HEK293 (cell line): ENCODE results near the gene THBD.
A peak's percentile ranks its signal among the peaks of the same experiment; 100 is the strongest.

Experiments
- CTCF ChIA-PET: fragments of 350-600 bp; formaldehyde crosslinking; extraction: SDS; loops from one replicate; lab custom pipeline; 2021; ENCODE audit warnings: antibody characterized with exemption; lab: Yijun Ruan, JAX
- POLR2A ChIA-PET: fragments of 300-600 bp; formaldehyde crosslinking; extraction: SDS; loops from one replicate; lab custom pipeline; 2020; ENCODE audit warnings: antibody characterized with exemption, inconsistent platforms; lab: Yijun Ruan, JAX
- H3K27ac ChIP-seq: fragments of 200-500 bp; sonication (Bioruptor generic); 2 replicates; pipeline ENCODE4 v1.5.1; 2014; ENCODE audit warnings: low read depth, low read length, control low read depth, inconsistent platforms; ENCODE audit errors: extremely low read depth
- H3K36me3 ChIP-seq, 2 experiments: fragments of 200-500 bp in 1 of 2; sonication (Bioruptor generic) in 1 of 2; 1 replicate in 1 of 2; 2 replicates in 1 of 2; pipeline ENCODE4 v1.5.1; 2014 to 2017; ENCODE audit warnings: inconsistent platforms in 2 of 2, low read length in 2 of 2; ENCODE audit not compliant: control insufficient read depth in 2 of 2, insufficient read depth in 1 of 2
- H3K4me1 ChIP-seq: fragments of 200-500 bp; sonication (Bioruptor generic); 2 replicates; pipeline ENCODE4 v1.5.1; 2014; ENCODE audit warnings: mild to moderate bottlenecking, low read length, inconsistent platforms; ENCODE audit not compliant: control insufficient read depth, insufficient read depth
- H3K4me3 ChIP-seq: 2 replicates; pipeline ENCODE4 v1.5.1; 2011; ENCODE audit warnings: low read depth, mild to moderate bottlenecking, control low read depth, low read length, moderate library complexity
- H3K9me3 ChIP-seq: fragments of 200-500 bp; sonication (Bioruptor generic); 2 replicates; pipeline ENCODE4 v1.5.1; 2014; ENCODE audit warnings: low read depth, low read length, inconsistent platforms; ENCODE audit not compliant: control insufficient read depth, insufficient read depth
- BCL11A ChIP-seq: fragments of 450-650 bp; formaldehyde crosslinking; IDR thresholded peaks from 2 replicates; pipeline ENCODE4 v1.5.1; 2016; ENCODE audit warnings: low read depth, missing biosample characterization, missing genetic modification characterization
- ZBTB8A ChIP-seq: fragments of 450-650 bp; formaldehyde crosslinking; IDR thresholded peaks from 2 replicates; pipeline ENCODE4 v1.5.1; 2016; ENCODE audit warnings: missing biosample characterization, missing genetic modification characterization
- ZIC2 ChIP-seq: fragments of 450-650 bp; formaldehyde crosslinking; IDR thresholded peaks from 2 replicates; pipeline ENCODE4 v1.5.1; 2016; ENCODE audit warnings: missing biosample characterization, missing genetic modification characterization
- ZNF146 ChIP-seq: fragments of 450-650 bp; formaldehyde crosslinking; IDR thresholded peaks from 2 replicates; pipeline ENCODE4 v1.5.1; 2016; ENCODE audit warnings: missing biosample characterization, missing genetic modification characterization
- ZNF19 ChIP-seq: fragments of 450-650 bp; formaldehyde crosslinking; IDR thresholded peaks from 2 replicates; pipeline ENCODE4; 2016; ENCODE audit warnings: missing biosample characterization, missing genetic modification characterization, low read depth
- ZNF239 ChIP-seq: fragments of 450-650 bp; formaldehyde crosslinking; IDR thresholded peaks from 2 replicates; pipeline ENCODE4 v1.5.1; 2016; ENCODE audit warnings: missing biosample characterization, missing genetic modification characterization
- ZNF324 ChIP-seq: fragments of 450-650 bp; formaldehyde crosslinking; IDR thresholded peaks from 2 replicates; pipeline ENCODE4 v1.5.1; 2016; ENCODE audit warnings: missing biosample characterization, missing genetic modification characterization
- ZNF354C ChIP-seq: fragments of 450-650 bp; formaldehyde crosslinking; IDR thresholded peaks from 2 replicates; pipeline ENCODE4 v1.5.1; 2016; ENCODE audit warnings: missing biosample characterization, missing genetic modification characterization, low read depth, borderline replicate concordance
- ZNF777 ChIP-seq: fragments of 450-650 bp; formaldehyde crosslinking; IDR thresholded peaks from 2 replicates; pipeline ENCODE4 v1.5.1; 2017; ENCODE audit warnings: missing biosample characterization, missing genetic modification characterization, borderline replicate concordance
- ZNF785 ChIP-seq: fragments of 450-650 bp; formaldehyde crosslinking; IDR thresholded peaks from 2 replicates; pipeline ENCODE4 v1.5.1; 2016; ENCODE audit warnings: missing biosample characterization, missing genetic modification characterization
- ZNF792 ChIP-seq: fragments of 450-650 bp; formaldehyde crosslinking; IDR thresholded peaks from 2 replicates; pipeline ENCODE4 v1.5.1; 2016; ENCODE audit warnings: missing biosample characterization, missing genetic modification characterization
- ZSCAN16 ChIP-seq: fragments of 450-650 bp; formaldehyde crosslinking; IDR thresholded peaks from 2 replicates; pipeline ENCODE4 v1.5.1; 2016; ENCODE audit warnings: missing biosample characterization, missing genetic modification characterization
- ZSCAN23 ChIP-seq: fragments of 450-650 bp; formaldehyde crosslinking; IDR thresholded peaks from 2 replicates; pipeline ENCODE4 v1.5.1; 2016; ENCODE audit warnings: missing biosample characterization, missing genetic modification characterization
- TF ChIP-seq, protein P1 (sequence below): fragments of 450-650 bp; formaldehyde crosslinking; IDR thresholded peaks from 2 replicates; pipeline ENCODE4 v1.5.1; 2016; ENCODE audit warnings: missing biosample characterization, missing genetic modification characterization
- TF ChIP-seq, protein P2 (sequence below): fragments of 450-650 bp; formaldehyde crosslinking; IDR thresholded peaks from 2 replicates; pipeline ENCODE4 v1.5.1; 2017; ENCODE audit warnings: missing biosample characterization, missing genetic modification characterization
- TF ChIP-seq, protein P3 (sequence below): fragments of 450-650 bp; formaldehyde crosslinking; IDR thresholded peaks from 2 replicates; pipeline ENCODE4 v1.5.1; 2017; ENCODE audit warnings: missing biosample characterization, missing genetic modification characterization
- TF ChIP-seq, protein P4 (sequence below): fragments of 450-650 bp; formaldehyde crosslinking; IDR thresholded peaks from 2 replicates; pipeline ENCODE4 v1.5.1; 2016; ENCODE audit warnings: missing biosample characterization, missing genetic modification characterization, borderline replicate concordance
- TF ChIP-seq, protein P5 (sequence below): fragments of 450-650 bp; formaldehyde crosslinking; IDR thresholded peaks from 2 replicates; pipeline ENCODE4 v1.5.1; 2017; ENCODE audit warnings: missing biosample characterization, mild to moderate bottlenecking, missing genetic modification characterization, moderate library complexity
- TF ChIP-seq, protein P6 (sequence below): fragments of 450-650 bp; formaldehyde crosslinking; IDR thresholded peaks from 2 replicates; pipeline ENCODE4 v1.5.1; 2016; ENCODE audit warnings: missing biosample characterization, missing genetic modification characterization

The THBD gene

DNA sequence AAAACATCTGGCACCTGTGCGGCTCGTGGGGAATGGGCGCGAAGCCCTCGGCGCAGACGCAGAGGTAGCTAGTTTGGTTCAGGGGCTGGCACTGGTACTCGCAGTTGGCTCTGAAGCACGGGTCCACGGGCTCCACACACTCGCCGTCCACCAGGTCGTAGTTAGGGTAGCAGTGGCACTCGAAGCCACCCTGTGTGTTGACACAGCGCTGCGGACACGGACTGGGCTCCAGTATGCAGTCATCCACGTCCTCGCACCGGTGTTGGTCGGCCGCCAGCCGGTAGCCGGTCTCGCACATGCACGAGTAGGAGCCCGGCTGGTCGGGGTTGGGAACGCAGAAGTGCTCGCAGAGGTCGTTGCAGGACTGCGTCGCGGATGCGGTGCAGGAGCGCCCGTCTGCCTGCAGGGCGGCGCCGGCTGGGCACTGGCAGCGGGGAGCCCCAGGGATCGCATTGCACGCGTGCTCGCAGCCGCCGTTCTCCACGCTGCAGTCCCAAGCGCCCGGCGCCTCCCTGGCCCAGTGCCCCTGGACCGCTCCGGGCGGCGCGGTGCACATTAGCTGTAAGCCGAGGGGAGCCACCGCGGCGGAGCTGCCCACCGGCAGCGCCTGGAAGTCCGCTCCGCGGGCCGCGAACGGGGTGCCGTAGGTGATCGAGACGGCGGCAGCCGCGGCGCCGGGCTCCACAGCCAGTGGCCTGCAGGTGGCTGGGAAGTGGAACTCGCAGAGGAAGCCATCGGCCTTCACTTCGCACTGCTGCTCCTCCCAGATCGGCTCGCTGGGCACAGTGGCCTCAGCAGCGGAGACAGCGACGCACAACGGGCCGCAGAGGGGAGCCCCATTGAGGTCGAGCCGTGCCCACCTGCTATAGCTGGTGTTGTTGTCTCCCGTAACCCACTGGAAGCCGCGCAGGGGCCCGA, 930 bp downstream of the THBD start (continued):
- peak; percentile 42; the same call in 1 of the 2 replicates for TF ChIP-seq ZIC2
- TF ChIP-seq ZSCAN23 = no peak
- no peak for TF ChIP-seq ZNF239
- TF ChIP-seq, protein P1, sequence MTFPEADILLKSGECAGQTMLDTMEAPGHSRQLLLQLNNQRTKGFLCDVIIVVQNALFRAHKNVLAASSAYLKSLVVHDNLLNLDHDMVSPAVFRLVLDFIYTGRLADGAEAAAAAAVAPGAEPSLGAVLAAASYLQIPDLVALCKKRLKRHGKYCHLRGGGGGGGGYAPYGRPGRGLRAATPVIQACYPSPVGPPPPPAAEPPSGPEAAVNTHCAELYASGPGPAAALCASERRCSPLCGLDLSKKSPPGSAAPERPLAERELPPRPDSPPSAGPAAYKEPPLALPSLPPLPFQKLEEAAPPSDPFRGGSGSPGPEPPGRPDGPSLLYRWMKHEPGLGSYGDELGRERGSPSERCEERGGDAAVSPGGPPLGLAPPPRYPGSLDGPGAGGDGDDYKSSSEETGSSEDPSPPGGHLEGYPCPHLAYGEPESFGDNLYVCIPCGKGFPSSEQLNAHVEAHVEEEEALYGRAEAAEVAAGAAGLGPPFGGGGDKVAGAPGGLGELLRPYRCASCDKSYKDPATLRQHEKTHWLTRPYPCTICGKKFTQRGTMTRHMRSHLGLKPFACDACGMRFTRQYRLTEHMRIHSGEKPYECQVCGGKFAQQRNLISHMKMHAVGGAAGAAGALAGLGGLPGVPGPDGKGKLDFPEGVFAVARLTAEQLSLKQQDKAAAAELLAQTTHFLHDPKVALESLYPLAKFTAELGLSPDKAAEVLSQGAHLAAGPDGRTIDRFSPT (tag by site-specific recombination) = peak; percentile 18; the same call in 1 of the 2 replicates
- TF ChIP-seq, protein P2, sequence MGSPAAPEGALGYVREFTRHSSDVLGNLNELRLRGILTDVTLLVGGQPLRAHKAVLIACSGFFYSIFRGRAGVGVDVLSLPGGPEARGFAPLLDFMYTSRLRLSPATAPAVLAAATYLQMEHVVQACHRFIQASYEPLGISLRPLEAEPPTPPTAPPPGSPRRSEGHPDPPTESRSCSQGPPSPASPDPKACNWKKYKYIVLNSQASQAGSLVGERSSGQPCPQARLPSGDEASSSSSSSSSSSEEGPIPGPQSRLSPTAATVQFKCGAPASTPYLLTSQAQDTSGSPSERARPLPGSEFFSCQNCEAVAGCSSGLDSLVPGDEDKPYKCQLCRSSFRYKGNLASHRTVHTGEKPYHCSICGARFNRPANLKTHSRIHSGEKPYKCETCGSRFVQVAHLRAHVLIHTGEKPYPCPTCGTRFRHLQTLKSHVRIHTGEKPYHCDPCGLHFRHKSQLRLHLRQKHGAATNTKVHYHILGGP (tag by site-specific recombination) = no peak
- TF ChIP-seq BCL11A = no peak
- TF ChIP-seq, protein P3, sequence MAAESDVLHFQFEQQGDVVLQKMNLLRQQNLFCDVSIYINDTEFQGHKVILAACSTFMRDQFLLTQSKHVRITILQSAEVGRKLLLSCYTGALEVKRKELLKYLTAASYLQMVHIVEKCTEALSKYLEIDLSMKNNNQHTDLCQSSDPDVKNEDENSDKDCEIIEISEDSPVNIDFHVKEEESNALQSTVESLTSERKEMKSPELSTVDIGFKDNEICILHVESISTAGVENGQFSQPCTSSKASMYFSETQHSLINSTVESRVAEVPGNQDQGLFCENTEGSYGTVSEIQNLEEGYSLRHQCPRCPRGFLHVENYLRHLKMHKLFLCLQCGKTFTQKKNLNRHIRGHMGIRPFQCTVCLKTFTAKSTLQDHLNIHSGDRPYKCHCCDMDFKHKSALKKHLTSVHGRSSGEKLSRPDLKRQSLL (tag by site-specific recombination) = no peak
- TF ChIP-seq ZNF785 = 0 out of 2 replicates have a peak, but pooled peaks have one; percentile 27
- TF ChIP-seq, protein P4, sequence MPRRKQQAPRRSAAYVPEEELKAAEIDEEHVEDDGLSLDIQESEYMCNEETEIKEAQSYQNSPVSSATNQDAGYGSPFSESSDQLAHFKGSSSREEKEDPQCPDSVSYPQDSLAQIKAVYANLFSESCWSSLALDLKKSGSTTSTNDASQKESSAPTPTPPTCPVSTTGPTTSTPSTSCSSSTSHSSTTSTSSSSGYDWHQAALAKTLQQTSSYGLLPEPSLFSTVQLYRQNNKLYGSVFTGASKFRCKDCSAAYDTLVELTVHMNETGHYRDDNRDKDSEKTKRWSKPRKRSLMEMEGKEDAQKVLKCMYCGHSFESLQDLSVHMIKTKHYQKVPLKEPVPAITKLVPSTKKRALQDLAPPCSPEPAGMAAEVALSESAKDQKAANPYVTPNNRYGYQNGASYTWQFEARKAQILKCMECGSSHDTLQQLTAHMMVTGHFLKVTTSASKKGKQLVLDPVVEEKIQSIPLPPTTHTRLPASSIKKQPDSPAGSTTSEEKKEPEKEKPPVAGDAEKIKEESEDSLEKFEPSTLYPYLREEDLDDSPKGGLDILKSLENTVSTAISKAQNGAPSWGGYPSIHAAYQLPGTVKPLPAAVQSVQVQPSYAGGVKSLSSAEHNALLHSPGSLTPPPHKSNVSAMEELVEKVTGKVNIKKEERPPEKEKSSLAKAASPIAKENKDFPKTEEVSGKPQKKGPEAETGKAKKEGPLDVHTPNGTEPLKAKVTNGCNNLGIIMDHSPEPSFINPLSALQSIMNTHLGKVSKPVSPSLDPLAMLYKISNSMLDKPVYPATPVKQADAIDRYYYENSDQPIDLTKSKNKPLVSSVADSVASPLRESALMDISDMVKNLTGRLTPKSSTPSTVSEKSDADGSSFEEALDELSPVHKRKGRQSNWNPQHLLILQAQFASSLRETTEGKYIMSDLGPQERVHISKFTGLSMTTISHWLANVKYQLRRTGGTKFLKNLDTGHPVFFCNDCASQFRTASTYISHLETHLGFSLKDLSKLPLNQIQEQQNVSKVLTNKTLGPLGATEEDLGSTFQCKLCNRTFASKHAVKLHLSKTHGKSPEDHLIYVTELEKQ (tag by site-specific recombination) = no peak
- TF ChIP-seq, protein P5, sequence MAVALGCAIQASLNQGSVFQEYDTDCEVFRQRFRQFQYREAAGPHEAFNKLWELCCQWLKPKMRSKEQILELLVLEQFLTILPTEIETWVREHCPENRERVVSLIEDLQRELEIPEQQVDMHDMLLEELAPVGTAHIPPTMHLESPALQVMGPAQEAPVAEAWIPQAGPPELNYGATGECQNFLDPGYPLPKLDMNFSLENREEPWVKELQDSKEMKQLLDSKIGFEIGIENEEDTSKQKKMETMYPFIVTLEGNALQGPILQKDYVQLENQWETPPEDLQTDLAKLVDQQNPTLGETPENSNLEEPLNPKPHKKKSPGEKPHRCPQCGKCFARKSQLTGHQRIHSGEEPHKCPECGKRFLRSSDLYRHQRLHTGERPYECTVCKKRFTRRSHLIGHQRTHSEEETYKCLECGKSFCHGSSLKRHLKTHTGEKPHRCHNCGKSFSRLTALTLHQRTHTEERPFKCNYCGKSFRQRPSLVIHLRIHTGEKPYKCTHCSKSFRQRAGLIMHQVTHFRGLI = 0 out of 2 replicates have a peak, but pooled peaks have one; percentile 12
- no peak for TF ChIP-seq ZNF19
- peak; percentile 20; the same call in 1 of the 2 replicates for TF ChIP-seq ZNF777 (tag by site-specific recombination)

DNA sequence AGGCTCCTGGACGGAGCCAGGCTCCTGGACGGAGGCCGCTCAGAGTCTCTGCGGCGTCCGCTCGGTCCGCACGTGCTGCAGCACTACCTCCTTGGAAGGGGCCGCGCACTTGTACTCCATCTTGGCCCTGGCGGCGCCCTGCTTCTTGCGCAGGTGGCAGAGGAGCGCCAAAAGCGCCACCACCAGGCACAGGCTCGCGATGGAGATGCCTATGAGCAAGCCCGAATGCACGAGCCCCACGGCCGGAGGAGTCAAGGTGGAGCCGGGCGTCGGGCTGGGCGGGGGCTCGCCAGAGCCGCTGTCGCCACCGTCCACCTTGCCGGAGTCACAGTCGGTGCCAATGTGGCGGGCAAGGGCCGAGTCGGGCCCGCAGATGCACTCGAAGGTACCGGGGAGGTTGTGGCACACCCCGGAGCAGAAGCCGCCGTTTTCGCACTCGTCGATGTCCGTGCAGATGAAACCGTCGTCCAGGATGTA, 1.7 kb downstream of the THBD start:
- Histone ChIP-seq H3K27ac (no peak overlapping the region), H3K4me3 (no peak overlapping the region), H3K36me3 (no peaks in the 10 kb centered on the region), H3K4me1 (no peaks in the 10 kb centered on the region), H3K9me3 (no peaks in the 10 kb centered on the region)
- CTCF ChIA-PET = interaction anchor here (1.0 kb wide), 1 partner anchor 187 kb away, joined by 3 read pairs; no protein-coding TSS in a partner anchor
- POLR2A ChIA-PET = no interaction called here
- TF ChIP-seq ZNF354C (no peak), ZBTB8A (tag by site-specific recombination) (no peak), ZNF146 (tag by site-specific recombination) (no peak), ZNF324 (tag by site-specific recombination) (no peak), ZSCAN16 (tag by site-specific recombination) (no peak), ZNF792 (tag by site-specific recombination) (no peak)
- TF ChIP-seq, protein P6, sequence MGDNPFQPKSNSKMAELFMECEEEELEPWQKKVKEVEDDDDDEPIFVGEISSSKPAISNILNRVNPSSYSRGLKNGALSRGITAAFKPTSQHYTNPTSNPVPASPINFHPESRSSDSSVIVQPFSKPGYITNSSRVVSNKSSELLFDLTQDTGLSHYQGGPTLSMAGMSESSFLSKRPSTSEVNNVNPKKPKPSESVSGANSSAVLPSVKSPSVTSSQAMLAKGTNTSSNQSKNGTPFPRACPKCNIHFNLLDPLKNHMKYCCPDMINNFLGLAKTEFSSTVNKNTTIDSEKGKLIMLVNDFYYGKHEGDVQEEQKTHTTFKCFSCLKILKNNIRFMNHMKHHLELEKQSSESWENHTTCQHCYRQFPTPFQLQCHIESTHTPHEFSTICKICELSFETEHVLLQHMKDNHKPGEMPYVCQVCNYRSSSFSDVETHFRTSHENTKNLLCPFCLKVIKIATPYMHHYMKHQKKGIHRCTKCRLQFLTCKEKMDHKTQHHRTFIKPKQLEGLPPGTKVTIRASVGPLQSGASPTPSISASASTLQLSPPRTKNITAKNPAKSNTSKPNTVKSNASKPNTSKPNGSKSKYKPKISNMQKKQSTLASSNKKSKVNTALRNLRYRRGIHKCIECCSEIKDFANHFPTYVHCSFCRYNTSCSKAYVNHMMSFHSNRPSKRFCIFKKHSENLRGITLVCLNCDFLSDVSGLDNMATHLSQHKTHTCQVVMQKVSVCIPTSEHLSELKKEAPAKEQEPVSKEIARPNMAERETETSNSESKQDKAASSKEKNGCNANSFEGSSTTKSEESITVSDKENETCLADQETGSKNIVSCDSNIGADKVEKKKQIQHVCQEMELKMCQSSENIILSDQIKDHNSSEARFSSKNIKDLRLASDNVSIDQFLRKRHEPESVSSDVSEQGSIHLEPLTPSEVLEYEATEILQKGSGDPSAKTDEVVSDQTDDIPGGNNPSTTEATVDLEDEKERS (tag by site-specific recombination) = no peak
- TF ChIP-seq, protein P5 = no peak
